Nephron (organoid): ENCODE results near the gene ARFGEF3.
A peak's percentile ranks its signal among the peaks of the same experiment; 100 is the strongest.

Source experiments
- H3K27ac Mint-ChIP-seq, 3 experiments: 2 replicates each; pipeline ENCODE4 v1.8.0; 2020; ENCODE audit warnings: mixed read lengths in 3 of 3, mild to moderate bottlenecking in 2 of 3, moderate library complexity in 1 of 3
- H3K27me3 Mint-ChIP-seq: 2 replicates; pipeline ENCODE4 v1.8.0; 2021; ENCODE audit warnings: low read depth, mild to moderate bottlenecking, moderate library complexity, mixed read lengths
- H3K36me3 Mint-ChIP-seq: 2 replicates; pipeline ENCODE4 v1.8.0; 2020; ENCODE audit warnings: low read depth, mixed read lengths
- H3K4me1 Mint-ChIP-seq: 2 replicates; pipeline ENCODE4 v1.8.0; 2020; ENCODE audit warnings: mixed read lengths
- H3K4me3 Mint-ChIP-seq, 3 experiments: 2 replicates each; pipeline ENCODE4 v1.8.0; 2020; ENCODE audit warnings: mild to moderate bottlenecking in 3 of 3, mixed read lengths in 3 of 3, moderate library complexity in 2 of 3
- H3K9me3 Mint-ChIP-seq: 2 replicates; pipeline ENCODE4 v1.8.0; 2020; ENCODE audit warnings: mixed read lengths
- TF ChIP-seq, protein P1 (sequence below), 3 experiments: fragments of 200-600 bp; sonication (generic); IDR thresholded peaks; one replicate each; pipeline ENCODE4 v1.5.0; 2021; ENCODE audit warnings: antibody characterized with exemption in 3 of 3; ENCODE audit not compliant: unreplicated experiment in 3 of 3

Gene ARFGEF3

DNA sequence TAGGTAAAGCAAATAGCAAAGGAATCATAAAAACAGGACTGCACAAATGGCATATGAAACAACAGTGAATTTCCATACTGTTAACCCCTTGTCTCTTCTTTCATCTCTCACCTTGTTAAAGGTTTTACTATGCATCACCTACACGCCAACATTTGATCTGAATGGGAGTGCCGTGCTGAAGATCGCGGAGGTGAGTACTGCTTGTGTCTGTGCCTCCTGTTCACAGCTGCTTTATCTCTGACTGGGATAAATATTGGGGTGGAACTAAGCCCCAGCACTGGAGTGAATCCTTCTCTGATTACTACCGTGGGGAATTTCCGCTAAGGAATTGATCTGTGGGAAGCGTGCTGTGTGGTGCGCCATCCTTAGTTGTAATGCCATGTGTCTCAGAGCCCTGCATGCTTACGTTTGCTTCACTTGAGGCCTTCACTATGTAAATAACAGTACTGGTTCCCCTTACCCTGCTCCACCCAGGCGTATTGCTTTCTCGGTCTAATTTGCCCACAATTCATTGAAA lies 68.0 kb downstream of the ARFGEF3 start:
- no peaks in the 10 kb centered on the region for H3K36me3 Mint-ChIP-seq
- H3K4me1 Mint-ChIP-seq = peaks cover 18% of the 10 kb centered on the region
- peak overlapping the region in 1 of 3 experiments; percentile 26 for H3K27ac Mint-ChIP-seq
- TF ChIP-seq, protein P1, sequence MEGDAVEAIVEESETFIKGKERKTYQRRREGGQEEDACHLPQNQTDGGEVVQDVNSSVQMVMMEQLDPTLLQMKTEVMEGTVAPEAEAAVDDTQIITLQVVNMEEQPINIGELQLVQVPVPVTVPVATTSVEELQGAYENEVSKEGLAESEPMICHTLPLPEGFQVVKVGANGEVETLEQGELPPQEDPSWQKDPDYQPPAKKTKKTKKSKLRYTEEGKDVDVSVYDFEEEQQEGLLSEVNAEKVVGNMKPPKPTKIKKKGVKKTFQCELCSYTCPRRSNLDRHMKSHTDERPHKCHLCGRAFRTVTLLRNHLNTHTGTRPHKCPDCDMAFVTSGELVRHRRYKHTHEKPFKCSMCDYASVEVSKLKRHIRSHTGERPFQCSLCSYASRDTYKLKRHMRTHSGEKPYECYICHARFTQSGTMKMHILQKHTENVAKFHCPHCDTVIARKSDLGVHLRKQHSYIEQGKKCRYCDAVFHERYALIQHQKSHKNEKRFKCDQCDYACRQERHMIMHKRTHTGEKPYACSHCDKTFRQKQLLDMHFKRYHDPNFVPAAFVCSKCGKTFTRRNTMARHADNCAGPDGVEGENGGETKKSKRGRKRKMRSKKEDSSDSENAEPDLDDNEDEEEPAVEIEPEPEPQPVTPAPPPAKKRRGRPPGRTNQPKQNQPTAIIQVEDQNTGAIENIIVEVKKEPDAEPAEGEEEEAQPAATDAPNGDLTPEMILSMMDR (IDR thresholded peaks at IDR 0.05; ENCODE audit: unreplicated experiment in 3 of 3) = no peak
- peaks cover 3% of the 10 kb centered on the region for H3K27me3 Mint-ChIP-seq
- no peaks in the 10 kb centered on the region for H3K9me3 Mint-ChIP-seq
- H3K4me3 Mint-ChIP-seq = no peak overlapping the region

DNA sequence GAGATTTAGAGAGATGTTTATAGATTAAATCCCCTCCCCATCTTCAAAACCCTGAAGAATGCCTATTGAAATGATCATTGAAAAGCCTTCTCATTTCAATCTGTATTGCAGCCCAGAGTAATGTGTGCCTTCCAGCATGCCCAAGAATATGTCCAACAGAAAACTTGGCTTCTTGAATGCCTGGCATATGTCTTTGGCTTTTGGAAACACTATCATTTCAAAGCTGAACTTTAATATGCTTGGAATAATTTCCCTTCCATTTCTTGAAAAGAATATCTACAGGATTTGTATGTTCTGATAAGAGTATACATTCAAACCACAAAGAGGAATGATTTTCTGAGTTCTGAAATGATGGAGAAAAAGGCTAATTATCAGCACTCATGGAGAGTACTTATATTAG lies 68.5 kb downstream of the ARFGEF3 start:
- Mint-ChIP-seq H3K4me3 (no peak overlapping the region), H3K27me3 (peaks cover 3% of the 10 kb centered on the region), H3K36me3 (no peaks in the 10 kb centered on the region), H3K9me3 (no peaks in the 10 kb centered on the region), H3K4me1 (peaks cover 18% of the 10 kb centered on the region), H3K27ac (no peak overlapping the region)
- TF ChIP-seq, protein P1 (IDR thresholded peaks at IDR 0.05; ENCODE audit: unreplicated experiment in 3 of 3) = no peak

DNA sequence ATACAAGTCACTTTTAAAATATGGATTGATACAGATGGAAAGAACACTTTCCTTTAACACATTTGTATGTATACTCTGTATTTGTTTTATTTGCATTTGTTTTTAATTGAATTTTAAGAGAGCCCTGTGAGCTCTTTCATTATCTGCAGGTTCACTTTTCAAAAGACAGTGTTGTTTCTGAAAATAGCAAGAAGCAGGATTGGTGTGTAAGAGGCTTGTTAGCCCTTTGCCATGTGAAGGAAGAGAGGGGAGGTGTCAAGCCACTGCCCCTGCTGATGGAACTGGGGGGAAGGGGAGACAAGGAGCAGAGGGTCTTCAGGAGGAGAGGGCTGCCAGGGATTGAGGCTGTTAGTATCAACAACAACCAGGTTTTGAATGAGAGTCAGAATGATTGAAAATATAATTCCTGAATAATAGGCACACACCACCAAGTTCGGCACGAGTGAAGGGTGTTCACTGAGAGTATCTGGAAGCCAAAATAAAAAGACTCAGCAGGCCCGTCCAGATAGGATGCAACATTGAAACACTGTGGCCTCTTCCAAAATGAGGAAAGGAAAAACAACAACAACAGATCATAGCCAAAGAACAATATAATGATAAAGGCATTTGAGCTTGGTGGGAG lies 69.1 kb downstream of the ARFGEF3 start:
- Mint-ChIP-seq H3K4me3 (no peak overlapping the region), H3K27ac (peak overlapping the region in 1 of 3 experiments; percentile 68), H3K9me3 (no peaks in the 10 kb centered on the region), H3K27me3 (peaks cover 3% of the 10 kb centered on the region), H3K4me1 (peaks cover 18% of the 10 kb centered on the region), H3K36me3 (no peaks in the 10 kb centered on the region)
- TF ChIP-seq, protein P1 (IDR thresholded peaks at IDR 0.05; ENCODE audit: unreplicated experiment in 3 of 3) = no peak

DNA sequence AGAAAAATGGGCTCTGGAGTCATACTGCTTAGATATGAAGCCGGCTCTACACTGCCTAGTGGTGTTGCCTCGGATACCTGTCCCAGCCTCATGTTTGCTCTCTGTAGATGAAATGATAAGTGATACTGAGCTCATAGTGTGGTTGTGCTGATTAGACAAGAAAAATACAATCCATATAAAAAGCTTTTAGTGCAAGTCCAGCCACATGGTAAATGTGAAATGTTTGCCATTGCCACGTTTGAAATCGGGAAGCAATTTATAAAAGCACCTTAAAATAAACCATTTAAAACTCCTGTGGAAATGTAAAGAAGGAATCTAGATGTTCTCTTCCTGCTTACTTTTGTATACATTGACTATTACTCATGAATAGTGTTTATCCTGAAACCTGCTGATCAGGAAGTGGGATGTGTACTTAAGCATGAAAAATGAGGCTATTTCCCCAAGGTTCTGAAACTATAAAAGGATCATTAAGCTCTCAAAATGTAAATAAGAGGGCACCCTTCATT lies 69.7 kb downstream of the ARFGEF3 start:
- TF ChIP-seq, protein P1 (IDR thresholded peaks at IDR 0.05; ENCODE audit: unreplicated experiment in 3 of 3) = no peak
- H3K27me3 Mint-ChIP-seq = peaks cover 3% of the 10 kb centered on the region

GRCh38 chr6:138234363-138234762 lies 72.6 kb downstream of the ARFGEF3 start:
- no peaks in the 10 kb centered on the region for H3K9me3 Mint-ChIP-seq
- no peak overlapping the region for H3K27ac Mint-ChIP-seq
- H3K27me3 Mint-ChIP-seq = peaks cover 3% of the 10 kb centered on the region
- no peak overlapping the region for H3K4me3 Mint-ChIP-seq
- H3K36me3 Mint-ChIP-seq = no peaks in the 10 kb centered on the region
- TF ChIP-seq, protein P1 (IDR thresholded peaks at IDR 0.05; ENCODE audit: unreplicated experiment in 3 of 3) = no peak
- H3K4me1 Mint-ChIP-seq = peaks cover 13% of the 10 kb centered on the region

More for the DNA sequence above, 69.7 kb downstream of the ARFGEF3 start:
- Mint-ChIP-seq H3K4me1 (peaks cover 18% of the 10 kb centered on the region), H3K27ac (peak overlapping the region in 1 of 3 experiments; percentile 68), H3K36me3 (no peaks in the 10 kb centered on the region), H3K9me3 (no peaks in the 10 kb centered on the region), H3K4me3 (no peak overlapping the region)

DNA sequence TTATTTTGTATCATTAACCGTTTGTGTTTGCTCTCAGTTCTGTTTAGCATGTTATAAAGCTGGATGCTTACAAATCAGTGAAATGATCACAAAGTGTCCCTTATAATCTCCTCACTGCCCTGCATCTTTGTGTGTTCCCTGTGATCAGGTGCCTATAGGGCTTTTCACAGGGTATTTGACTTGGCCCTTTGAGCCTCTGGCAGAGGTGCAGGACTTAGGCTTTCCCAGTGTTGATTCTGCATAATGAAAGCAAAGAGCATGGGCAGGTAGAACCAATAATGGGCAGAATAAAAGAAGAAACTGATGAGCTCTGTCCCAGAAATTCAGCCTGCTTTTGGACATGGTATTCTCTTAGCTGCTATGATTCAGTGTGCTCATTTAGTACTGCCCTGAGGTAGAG lies 73.5 kb downstream of the ARFGEF3 start:
- H3K4me3 Mint-ChIP-seq = no peak overlapping the region
- H3K27me3 Mint-ChIP-seq = peaks cover 3% of the 10 kb centered on the region
- H3K4me1 Mint-ChIP-seq = peaks cover 13% of the 10 kb centered on the region
- TF ChIP-seq, protein P1 (IDR thresholded peaks at IDR 0.05; ENCODE audit: unreplicated experiment in 3 of 3) = no peak
- H3K9me3 Mint-ChIP-seq = no peaks in the 10 kb centered on the region
- H3K27ac Mint-ChIP-seq = no peak overlapping the region
- H3K36me3 Mint-ChIP-seq = no peaks in the 10 kb centered on the region
